ENCODE measurements around the gene PFDN2.
"Not testable (repeated sequence)": the region's sequence is repeated elsewhere in the genome, so short reads cannot be mapped to it uniquely, and the experiment has no call there.

The PFDN2 gene

DNA sequence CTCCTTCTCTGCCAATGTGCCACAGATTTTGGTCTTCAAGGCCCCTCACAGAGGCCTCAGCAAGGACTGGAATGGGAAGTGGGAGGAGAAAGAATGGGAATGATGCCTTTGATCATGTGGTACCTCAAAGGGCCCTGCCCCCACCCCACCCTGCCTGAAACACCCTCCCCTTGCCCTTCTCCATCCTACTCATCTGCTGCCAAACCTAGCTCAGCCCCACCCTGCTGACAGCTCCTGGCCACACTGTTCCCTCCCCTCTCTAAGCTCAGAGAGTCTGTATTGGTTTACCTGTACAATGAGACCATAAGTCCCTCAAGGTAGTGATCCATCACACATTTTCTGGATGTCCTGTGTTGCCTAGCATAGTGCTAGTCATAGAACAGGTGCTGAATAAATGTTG, 41.4 kb downstream of the PFDN2 start:
- no peak overlapping the region for H3K4me3 Mint-ChIP-seq
- H3K4me1 Mint-ChIP-seq (ENCODE audit: low read depth in 2 of 2), result peaks cover 5 to 8% of the 10 kb centered on the region in 2 donors
- no peak overlapping the region for H3K27ac Mint-ChIP-seq

DNA sequence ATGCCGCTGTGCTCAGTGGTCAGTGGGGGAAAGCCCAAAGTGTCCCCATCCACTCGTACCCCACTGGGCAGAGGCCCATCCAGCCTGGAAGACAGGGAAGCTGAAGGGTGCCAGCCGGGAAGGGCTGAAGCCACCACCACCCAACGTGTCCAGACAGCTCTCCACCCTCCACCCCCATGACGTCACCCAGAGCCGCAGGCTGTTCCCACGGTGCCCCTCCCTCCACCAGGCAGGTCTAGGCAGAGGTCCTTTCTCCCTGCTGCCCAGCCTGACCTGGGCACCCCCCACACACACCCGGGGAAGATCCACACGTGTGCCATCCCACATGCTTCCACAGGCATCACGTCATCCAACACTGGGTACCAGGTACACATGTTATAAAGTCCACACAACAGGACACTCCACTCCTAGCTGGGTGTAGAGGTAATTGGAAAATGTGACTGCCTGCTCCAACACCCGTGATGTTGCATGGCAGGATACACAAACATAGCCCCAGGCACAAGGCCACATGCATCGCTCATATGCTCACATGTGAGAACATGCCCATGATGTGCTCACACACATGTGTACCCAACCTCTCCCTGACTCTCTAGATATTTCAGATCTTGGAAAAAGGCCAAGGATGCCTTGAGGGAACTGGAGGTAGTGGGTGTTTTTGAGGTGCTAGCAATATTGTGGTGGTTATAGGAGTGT, 43.0 kb downstream of the PFDN2 start:
- DNase-seq (no peak), ATAC-seq (replicated peaks) (no peak)
- peaks cover 5 to 15% of the 10 kb centered on the region in 2 donors for H3K4me1 Mint-ChIP-seq (ENCODE audit: low read depth in 2 of 2)
- H3K36me3 Mint-ChIP-seq (ENCODE audit: insufficient read depth), result peaks cover 2% of the 10 kb centered on the region
- no peaks in the 10 kb centered on the region for H3K9me3 Mint-ChIP-seq
- H3K27ac Mint-ChIP-seq, result peak overlapping the region in 1 of 2 donors; percentile 79
- no peaks in the 10 kb centered on the region for H3K27me3 Mint-ChIP-seq
- H3K4me3 Mint-ChIP-seq, result no peak overlapping the region

More for the DNA sequence above, 41.4 kb downstream of the PFDN2 start:
- DNase-seq (no peak), ATAC-seq (replicated peaks) (no peak)
- Mint-ChIP-seq H3K36me3 (ENCODE audit: insufficient read depth) (no peaks in the 10 kb centered on the region), H3K27me3 (no peaks in the 10 kb centered on the region), H3K9me3 (no peaks in the 10 kb centered on the region)

DNA sequence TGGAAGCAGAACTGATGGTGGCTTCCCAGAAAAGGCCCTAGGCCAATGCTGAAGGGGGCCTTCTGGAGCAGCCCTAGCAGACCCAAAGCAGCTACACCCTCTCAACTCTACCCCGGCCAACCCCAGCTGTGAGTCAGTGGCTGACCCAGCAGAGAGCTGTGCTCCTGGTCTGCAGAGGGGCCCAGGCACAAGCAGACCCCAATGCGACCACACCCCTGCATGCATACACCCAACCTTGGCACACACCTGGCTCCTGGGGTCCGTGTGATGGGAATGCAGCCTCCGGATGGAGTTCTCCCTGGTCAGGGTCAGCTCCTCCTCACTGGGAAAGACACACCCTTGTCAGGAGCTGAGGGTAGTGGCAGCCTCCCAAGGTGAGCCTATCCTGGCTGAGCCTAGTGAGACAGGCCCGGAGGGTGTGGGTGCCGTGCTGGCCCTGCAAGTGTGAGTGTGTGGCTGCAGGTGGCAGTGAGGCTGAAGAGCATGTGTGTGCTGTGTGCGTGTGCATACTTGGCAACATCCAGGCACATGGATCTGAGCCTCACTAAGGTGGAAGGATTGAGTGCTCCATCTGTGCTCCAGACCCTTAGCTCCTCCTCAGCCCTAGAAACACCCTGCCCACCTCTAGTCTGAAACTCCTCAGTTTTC, 44.2 kb downstream of the PFDN2 start:
- H3K4me1 Mint-ChIP-seq (ENCODE audit: low read depth in 2 of 2), result peaks cover 12 to 21% of the 10 kb centered on the region in 2 donors
- DNase-seq, result no peak
- H3K27ac Mint-ChIP-seq, result no peak overlapping the region

DNA sequence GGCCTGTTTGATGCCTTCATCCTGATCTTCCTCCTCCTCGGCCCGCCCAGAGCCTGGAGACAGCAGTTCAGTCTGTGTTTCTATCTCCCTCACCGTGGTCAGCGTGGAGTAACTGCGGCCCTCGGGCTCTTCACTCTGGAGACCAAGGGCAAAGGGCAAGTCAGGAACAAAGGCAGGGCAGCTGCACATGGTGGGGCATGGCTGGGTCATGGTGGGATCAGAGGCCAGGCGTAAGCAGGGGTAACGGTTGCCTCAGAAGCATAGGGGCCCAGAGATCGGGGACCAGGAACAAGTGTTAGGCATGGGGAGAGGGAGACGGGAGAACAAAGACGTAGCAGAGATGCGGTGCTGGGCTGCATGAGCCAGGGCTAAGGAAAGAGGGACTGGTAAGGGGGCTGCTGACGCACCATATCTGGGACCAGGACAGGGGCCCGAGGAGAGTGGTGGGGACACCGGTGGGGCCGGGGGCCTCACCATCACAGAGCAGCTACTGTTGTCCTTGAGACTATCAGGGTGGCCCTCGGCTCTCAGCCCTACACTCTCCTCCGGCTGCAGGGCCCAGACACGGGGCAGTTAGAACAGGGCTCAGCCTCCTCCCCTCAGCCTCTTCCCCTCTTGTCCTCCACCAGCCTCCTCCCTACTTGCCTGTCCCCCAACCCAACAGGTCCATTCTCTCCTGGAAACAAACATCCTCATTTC, 44.9 kb downstream of the PFDN2 start:
- ATAC-seq (replicated peaks), result no peak
- Mint-ChIP-seq H3K27me3 (no peaks in the 10 kb centered on the region), H3K4me3 (no peak overlapping the region), H3K36me3 (ENCODE audit: insufficient read depth) (peaks cover 19% of the 10 kb centered on the region), H3K27ac (peak overlapping the region in 1 of 2 donors; percentile 91), H3K9me3 (no peaks in the 10 kb centered on the region), H3K4me1 (ENCODE audit: low read depth in 2 of 2) (peaks cover 19 to 27% of the 10 kb centered on the region in 2 donors)
- DNase-seq, result no peak

More for the DNA sequence above, 44.2 kb downstream of the PFDN2 start:
- H3K4me3 Mint-ChIP-seq, result no peak overlapping the region
- ATAC-seq (replicated peaks), result no peak
- no peaks in the 10 kb centered on the region for H3K27me3 Mint-ChIP-seq
- peaks cover 12% of the 10 kb centered on the region for H3K36me3 Mint-ChIP-seq (ENCODE audit: insufficient read depth)
- H3K9me3 Mint-ChIP-seq, result no peaks in the 10 kb centered on the region

DNA sequence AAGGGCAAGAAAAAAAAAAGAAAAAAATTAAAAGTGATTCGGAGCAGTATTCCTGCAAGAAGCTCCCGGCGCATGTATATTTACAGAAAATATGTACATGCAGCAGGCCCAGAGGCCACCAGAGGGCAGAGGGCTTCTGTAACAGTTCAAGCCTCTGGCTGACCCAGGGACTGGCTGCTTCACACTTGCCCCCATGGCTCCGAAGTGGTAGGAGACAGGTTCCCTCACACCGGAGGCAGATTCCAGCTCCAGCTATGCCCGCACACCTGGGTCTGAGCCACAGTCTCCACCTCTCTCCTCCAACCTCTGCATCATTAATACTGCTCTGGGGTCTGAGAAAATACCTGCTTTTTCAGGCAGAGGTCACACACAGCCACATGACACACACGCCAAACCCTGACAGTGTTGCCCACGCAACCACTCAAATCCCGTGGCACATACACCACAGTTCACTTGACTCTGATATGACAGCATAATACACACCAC, 45.9 kb downstream of the PFDN2 start:
- H3K4me3 Mint-ChIP-seq, result no peak overlapping the region
- H3K27ac Mint-ChIP-seq, result peak overlapping the region; percentile 0 to 91
- peaks cover 26% of the 10 kb centered on the region for H3K36me3 Mint-ChIP-seq (ENCODE audit: insufficient read depth)
- peaks cover 29 to 36% of the 10 kb centered on the region in 2 donors for H3K4me1 Mint-ChIP-seq (ENCODE audit: low read depth in 2 of 2)
- no peak for ATAC-seq (replicated peaks)
- DNase-seq, result peak in 2 of 3 experiments; percentile 21 to 35
- no peaks in the 10 kb centered on the region for H3K9me3 Mint-ChIP-seq
- H3K27me3 Mint-ChIP-seq, result no peaks in the 10 kb centered on the region

DNA sequence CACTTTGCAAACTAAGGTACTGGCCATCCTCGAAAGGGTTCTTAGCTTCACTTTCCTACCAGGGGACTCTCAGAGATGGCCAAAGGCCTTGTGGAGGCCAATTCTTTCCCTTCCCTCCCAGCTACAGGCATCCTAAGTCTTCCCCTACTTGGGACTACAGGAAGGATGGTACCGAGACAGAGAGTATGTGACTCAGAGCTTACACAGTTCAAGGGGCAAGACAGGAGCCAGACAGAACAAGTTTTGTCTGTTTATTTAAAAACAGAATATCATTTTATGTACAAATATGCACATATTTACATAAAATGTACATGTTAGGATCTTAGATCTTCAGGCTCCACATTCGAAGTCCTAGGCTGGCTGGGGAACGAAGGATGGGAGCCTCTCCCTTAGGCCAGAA, 47.1 kb downstream of the PFDN2 start:
- no peak for DNase-seq
- H3K4me1 Mint-ChIP-seq (ENCODE audit: low read depth in 2 of 2), result peaks cover 34 to 42% of the 10 kb centered on the region in 2 donors
- H3K9me3 Mint-ChIP-seq, result no peaks in the 10 kb centered on the region
- ATAC-seq (replicated peaks), result no peak
- H3K4me3 Mint-ChIP-seq, result no peak overlapping the region
- peak overlapping the region; percentile 91 for H3K27ac Mint-ChIP-seq
- peaks cover 34% of the 10 kb centered on the region for H3K36me3 Mint-ChIP-seq (ENCODE audit: insufficient read depth)
- H3K27me3 Mint-ChIP-seq, result no peaks in the 10 kb centered on the region

DNA sequence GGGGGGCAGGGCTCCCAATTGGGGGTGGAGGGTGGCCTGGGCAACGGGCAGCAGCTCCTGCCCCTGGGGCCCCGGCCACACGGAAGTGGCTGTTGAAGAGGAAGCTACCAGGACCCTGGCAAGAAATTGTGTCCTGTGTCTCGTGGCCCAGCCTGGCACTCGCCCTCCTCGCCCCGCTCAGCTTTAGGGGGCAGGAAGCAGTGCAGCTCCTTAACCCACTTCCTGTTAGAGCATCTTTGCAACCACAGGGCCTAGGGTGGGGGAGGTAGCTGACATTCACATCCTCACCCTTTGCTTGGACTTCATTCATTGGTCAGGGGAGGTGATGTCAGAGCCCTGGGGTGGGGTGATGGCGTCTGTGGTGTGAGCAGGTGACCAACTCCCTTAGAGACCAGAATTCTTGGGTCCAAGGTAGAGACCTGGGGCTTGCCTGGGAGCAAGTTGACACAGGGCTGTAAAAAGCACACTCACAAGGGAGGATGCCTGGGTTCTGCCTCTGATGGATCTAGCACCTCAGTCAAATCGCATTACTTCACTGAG, 48.0 kb downstream of the PFDN2 start, which contains the start of gene ARHGAP30:
TSS of gene ARHGAP30 (minus strand) at position 161 of the 540 bp plus-strand sequence. CDS start 267 bp downstream, outside the sequence.
- peak within 1 kb of the TSS; percentile 91 for H3K27ac Mint-ChIP-seq
- ATAC-seq (replicated peaks) (peak; percentile 80), DNase-seq (peak; percentile 75 to 80 (median 77))
- no peaks in the 10 kb centered on the region for H3K9me3 Mint-ChIP-seq
- H3K4me3 Mint-ChIP-seq, result peak within 1 kb of the TSS; percentile 81 to 92
- no peaks in the 10 kb centered on the region for H3K27me3 Mint-ChIP-seq
- H3K4me1 Mint-ChIP-seq (ENCODE audit: low read depth in 2 of 2), result peaks cover 35 to 44% of the 10 kb centered on the region in 2 donors
- H3K36me3 Mint-ChIP-seq (ENCODE audit: insufficient read depth), result peaks cover 39% of the 10 kb centered on the region

DNA sequence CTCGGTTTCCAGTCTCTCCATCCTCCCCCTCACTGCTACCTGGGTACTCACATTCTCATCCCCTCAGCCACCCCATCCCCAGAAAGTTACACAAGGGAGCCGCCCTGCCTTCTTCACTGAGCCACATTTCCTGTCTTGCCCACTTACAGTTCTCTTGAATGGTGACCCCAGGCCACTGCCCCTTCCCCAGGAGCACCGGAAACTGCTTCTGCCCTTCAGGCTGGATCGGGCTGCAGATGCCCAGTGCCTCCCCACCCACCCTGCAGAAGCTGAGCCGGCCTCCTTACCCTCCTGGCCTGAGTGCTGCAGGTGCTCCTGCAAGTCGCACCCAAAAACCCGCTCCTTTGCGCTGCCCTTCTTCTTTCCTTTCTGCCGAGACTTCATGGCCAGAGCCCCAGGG, 48.6 kb downstream of the PFDN2 start:
- Mint-ChIP-seq H3K36me3 (ENCODE audit: insufficient read depth) (peaks cover 43% of the 10 kb centered on the region), H3K4me3 (peak overlapping the region; percentile 81 to 92), H3K9me3 (no peaks in the 10 kb centered on the region), H3K27me3 (no peaks in the 10 kb centered on the region), H3K27ac (peak overlapping the region; percentile 91), H3K4me1 (ENCODE audit: low read depth in 2 of 2) (peaks cover 40 to 49% of the 10 kb centered on the region in 2 donors)
- ATAC-seq (replicated peaks) (no peak), DNase-seq (peak in 1 of 3 experiments; percentile 14)

DNA sequence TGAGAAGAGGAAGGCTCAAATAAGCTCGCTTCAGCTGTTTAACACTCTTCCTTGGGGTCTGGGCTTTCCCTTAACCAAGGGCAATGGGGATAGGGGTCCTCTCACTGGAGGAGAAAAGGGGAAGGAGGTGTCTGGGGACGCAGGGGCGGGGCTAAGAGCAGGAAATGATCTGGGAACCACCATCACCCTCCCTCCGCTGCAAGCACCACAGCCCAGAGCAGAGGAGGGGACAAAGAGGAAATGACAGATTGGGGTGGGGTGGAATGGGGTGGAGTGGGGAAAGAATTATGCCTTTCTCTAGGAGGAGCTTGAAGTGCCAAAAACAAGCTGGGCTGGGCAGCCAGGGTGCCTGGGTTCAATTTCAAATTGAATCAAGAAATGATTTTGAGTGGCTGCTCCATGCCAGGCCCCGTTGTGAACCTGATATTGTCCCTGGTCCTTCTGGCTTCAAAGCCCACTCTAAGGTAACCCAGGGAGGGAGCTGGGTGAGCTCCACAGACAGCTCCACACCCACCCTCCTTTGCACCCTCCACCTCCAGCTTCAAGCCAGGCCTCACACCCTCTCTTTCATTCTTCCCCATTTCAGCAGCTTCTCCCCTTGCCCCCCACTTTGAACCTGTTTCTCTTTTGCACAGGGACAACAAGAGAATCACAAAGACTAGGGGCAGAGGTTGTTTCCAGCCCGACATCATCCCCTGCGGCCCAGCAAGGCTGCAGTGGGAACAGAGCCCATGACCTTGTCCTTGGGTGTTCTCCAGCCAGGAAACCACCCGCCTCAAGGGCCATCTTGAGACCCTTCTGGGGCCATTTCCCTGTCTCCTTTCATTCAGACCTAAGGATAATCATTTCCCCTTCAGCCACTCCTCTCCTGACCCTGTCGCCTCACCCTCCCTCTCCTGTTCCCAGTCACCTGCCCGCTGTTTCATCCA, 49.3 kb downstream of the PFDN2 start:
- peaks cover 47 to 55% of the 10 kb centered on the region in 2 donors for H3K4me1 Mint-ChIP-seq (ENCODE audit: low read depth in 2 of 2)
- no peaks in the 10 kb centered on the region for H3K9me3 Mint-ChIP-seq
- ATAC-seq (replicated peaks) (peak; percentile 71), DNase-seq (peak; percentile 73 to 78 (median 74))
- H3K4me3 Mint-ChIP-seq, result peak overlapping the region; percentile 81 to 92
- H3K27ac Mint-ChIP-seq, result peak overlapping the region; percentile 91
- no peaks in the 10 kb centered on the region for H3K27me3 Mint-ChIP-seq
- peaks cover 48% of the 10 kb centered on the region for H3K36me3 Mint-ChIP-seq (ENCODE audit: insufficient read depth)

DNA sequence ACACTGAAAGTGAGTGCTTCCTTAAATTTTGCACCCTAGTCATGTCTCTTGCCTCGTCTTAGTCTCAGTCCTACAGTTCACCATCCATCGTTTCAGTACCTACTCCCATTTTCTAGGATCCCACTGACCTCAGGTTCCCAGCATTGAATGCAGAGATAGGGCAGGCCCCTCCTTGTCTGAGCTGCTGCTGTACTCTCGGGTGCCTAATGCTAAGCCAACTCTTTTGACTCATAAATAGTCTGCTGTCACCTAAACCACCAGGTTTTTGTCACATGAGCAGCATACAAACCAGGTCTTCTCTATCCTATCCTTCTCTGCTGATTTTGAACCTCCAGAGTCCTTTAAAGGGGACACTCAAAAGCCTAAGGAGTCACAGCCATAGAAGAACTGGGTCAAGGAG, 51.1 kb downstream of the PFDN2 start:
- H3K9me3 Mint-ChIP-seq, result no peaks in the 10 kb centered on the region
- peak overlapping the region; percentile 91 for H3K27ac Mint-ChIP-seq
- H3K4me1 Mint-ChIP-seq (ENCODE audit: low read depth in 2 of 2), result peaks cover 57 to 62% of the 10 kb centered on the region in 2 donors
- peaks cover 66% of the 10 kb centered on the region for H3K36me3 Mint-ChIP-seq (ENCODE audit: insufficient read depth)
- H3K27me3 Mint-ChIP-seq, result no peaks in the 10 kb centered on the region
- no peak for DNase-seq
- H3K4me3 Mint-ChIP-seq, result peak overlapping the region; percentile 81 to 92
- no peak for ATAC-seq (replicated peaks)

DNA sequence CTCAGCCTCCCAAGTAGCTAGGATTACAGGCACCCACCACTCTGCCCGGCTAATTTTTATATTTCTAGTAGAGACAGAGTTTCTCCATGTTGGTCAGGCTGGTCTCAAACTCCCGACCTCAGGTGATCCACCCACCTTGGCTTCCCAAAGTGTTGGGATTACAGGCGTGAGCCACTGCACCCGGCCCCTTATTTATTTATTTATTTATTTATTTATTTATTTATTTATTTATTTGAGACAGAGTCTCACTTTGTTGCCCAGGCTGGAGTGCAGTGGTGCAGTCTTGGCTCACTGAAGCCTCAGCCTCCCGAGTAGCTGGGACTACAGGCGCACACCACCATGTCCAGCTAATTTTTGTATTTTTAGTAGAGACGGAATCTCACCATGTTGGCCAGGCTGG, 52.2 kb downstream of the PFDN2 start:
- H3K9me3 Mint-ChIP-seq; DNase-seq; H3K27me3 Mint-ChIP-seq; ATAC-seq (replicated peaks): not testable (repeated sequence)
- H3K4me1 Mint-ChIP-seq (ENCODE audit: low read depth in 2 of 2), result peaks cover 60 to 63% of the 10 kb centered on the region in 2 donors
- peak overlapping the region; percentile 89 to 91 for H3K27ac Mint-ChIP-seq
- H3K36me3 Mint-ChIP-seq (ENCODE audit: insufficient read depth), result peaks cover 76% of the 10 kb centered on the region
- peak overlapping the region; percentile 81 to 92 for H3K4me3 Mint-ChIP-seq

DNA sequence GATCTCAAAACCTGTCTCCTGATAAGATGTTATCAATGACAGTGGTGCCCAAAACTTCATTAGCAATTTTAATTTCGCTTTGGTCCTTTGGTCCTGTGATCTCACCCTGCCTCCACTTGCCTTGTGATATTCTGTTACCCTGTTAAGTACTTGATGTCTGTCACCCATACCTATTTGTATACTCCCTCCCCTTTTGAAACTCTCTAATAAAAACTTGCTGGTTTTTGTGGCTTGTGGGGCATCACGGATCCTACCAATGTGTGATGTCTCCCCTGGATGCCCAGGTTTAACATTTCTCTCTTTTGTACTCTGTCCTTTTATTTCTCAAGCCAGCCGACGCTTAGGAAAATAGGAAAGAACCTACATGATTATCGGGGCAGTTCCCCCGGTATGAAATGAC, 53.9 kb downstream of the PFDN2 start:
- Mint-ChIP-seq H3K4me3 (peak overlapping the region; percentile 81 to 92), H3K36me3 (ENCODE audit: insufficient read depth) (peaks cover 84% of the 10 kb centered on the region), H3K4me1 (ENCODE audit: low read depth in 2 of 2) (peaks cover 68 to 71% of the 10 kb centered on the region in 2 donors), H3K27ac (peak overlapping the region; percentile 89 to 91)
- H3K27me3 Mint-ChIP-seq; H3K9me3 Mint-ChIP-seq; ATAC-seq (replicated peaks): not testable (repeated sequence)
- DNase-seq, result peak in 1 of 3 experiments; percentile 13
